Peyer's patch (tissue), 4 donors: ENCODE results near the gene UBC.

Experiments used
- POLR2A ChIP-seq, 2 donors: fragments of 450-650 bp; IDR thresholded peaks; one replicate each; pipeline ENCODE4 v1.5.1; 2017; ENCODE audit warnings: antibody characterized with exemption in 2 of 2, mild to moderate bottlenecking in 2 of 2, moderate library complexity in 2 of 2
- TF ChIP-seq, protein P1 (sequence below), 6 experiments: fragments of 450-650 bp in 4 of 6; fragments of 200-600 bp in 2 of 6; sonication (generic) in 1 of 6; IDR thresholded peaks; one replicate each; pipeline ENCODE4 v1.5.1; 2017 to 2019; ENCODE audit warnings: antibody characterized with exemption in 6 of 6, mild to moderate bottlenecking in 3 of 6, moderate library complexity in 1 of 6

DNA sequence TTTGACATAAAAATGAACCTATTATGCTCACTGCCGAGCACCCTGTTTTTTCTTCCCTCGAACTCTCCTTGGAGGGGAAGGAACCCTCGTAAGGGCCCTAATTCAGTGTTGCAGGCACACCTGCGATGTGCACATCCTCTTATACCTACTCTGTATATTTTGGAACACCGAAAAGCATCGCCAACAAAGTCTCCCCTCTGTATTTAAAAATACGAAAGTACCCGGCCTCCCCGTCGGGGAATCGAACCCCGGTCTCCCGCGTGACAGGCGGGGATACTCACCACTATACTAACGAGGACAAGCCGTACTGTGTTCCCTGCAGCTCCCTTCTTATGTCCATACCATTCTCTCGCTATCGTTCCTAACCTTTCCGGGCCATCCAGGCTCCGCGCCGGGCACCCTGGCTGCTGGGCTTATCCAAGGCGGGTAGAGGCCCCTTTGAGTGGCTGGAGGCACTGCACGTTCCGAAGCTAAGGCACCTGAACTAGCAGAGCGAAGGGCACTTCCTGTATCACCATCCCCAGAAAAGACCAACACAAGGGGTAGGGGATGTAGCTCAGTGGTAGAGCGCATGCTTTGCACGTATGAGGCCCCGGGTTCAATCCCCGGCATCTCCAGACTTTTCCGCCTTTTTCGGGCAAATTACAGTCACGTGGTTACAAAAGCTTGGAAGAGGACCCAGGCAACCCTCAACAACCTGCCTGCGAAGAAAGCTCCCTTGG, 25.1 kb upstream of the UBC start:
- TF ChIP-seq, protein P1, sequence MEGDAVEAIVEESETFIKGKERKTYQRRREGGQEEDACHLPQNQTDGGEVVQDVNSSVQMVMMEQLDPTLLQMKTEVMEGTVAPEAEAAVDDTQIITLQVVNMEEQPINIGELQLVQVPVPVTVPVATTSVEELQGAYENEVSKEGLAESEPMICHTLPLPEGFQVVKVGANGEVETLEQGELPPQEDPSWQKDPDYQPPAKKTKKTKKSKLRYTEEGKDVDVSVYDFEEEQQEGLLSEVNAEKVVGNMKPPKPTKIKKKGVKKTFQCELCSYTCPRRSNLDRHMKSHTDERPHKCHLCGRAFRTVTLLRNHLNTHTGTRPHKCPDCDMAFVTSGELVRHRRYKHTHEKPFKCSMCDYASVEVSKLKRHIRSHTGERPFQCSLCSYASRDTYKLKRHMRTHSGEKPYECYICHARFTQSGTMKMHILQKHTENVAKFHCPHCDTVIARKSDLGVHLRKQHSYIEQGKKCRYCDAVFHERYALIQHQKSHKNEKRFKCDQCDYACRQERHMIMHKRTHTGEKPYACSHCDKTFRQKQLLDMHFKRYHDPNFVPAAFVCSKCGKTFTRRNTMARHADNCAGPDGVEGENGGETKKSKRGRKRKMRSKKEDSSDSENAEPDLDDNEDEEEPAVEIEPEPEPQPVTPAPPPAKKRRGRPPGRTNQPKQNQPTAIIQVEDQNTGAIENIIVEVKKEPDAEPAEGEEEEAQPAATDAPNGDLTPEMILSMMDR (IDR thresholded peaks at IDR 0.05): peak in 2 of 6 experiments; percentile 1 to 21
- TF ChIP-seq POLR2A (IDR thresholded peaks at IDR 0.05): peak; percentile 32 to 51
